Stimulated activated CD8-positive, alpha-beta memory T cell treated with anti-CD3 and anti-CD28 coated beads, Interleukin-15, amount 100 ng/mL, for 24 hours (primary cell): ENCODE measurements around the gene CCL16.
"Not testable (repeated sequence)": the region's sequence is repeated elsewhere in the genome, so short reads cannot be mapped to it uniquely, and the experiment has no call there.

Source experiments
- DNase-seq: peaks from one replicate; pipeline ENCODE4 v3.0.0-alpha.2; 2020; ENCODE audit warnings: low read depth

CCL16 gene

GRCh38 chr17:35981246-35981645, at the start of gene CCL16:
Gene CCL16, minus strand, starts transcription at chr17:35981497. Its CDS starts 77 bp downstream, at chr17:35981420.
- no peak for DNase-seq

- no peak for DNase-seq
Measured at GRCh38 chr17:36030956-36031355, 49.7 kb upstream of the CCL16 start.

GRCh38 chr17:36027761-36028160, 46.5 kb upstream of the CCL16 start:
- no peak for DNase-seq

- no peak for DNase-seq
Measured at GRCh38 chr17:36024106-36024869, 43.0 kb upstream of the CCL16 start.

- no peak for DNase-seq
Measured at GRCh38 chr17:36019423-36019822, 38.1 kb upstream of the CCL16 start.

- no peak for DNase-seq
Measured at GRCh38 chr17:36017799-36018198, 36.5 kb upstream of the CCL16 start, which contains the start of gene CCL23. Gene CCL23, minus strand, starts transcription at chr17:36017972. Its CDS starts 75 bp downstream, at chr17:36017897.

- no peak for DNase-seq
Measured at GRCh38 chr17:36016555-36016954, 35.3 kb upstream of the CCL16 start.

- not testable (repeated sequence) for DNase-seq
Measured at GRCh38 chr17:36015895-36016294, 34.6 kb upstream of the CCL16 start.

- DNase-seq = no peak
Measured at GRCh38 chr17:36014946-36015345, 33.6 kb upstream of the CCL16 start.

- no peak for DNase-seq
Measured at GRCh38 chr17:36011201-36011600, 29.9 kb upstream of the CCL16 start.

- DNase-seq = no peak
Measured at GRCh38 chr17:36008998-36009665, 27.8 kb upstream of the CCL16 start.

GRCh38 chr17:36004594-36005108, 23.4 kb upstream of the CCL16 start:
- DNase-seq = no peak

- no peak for DNase-seq
Measured at GRCh38 chr17:36002631-36003030, 21.3 kb upstream of the CCL16 start.

GRCh38 chr17:36001862-36002603, 20.7 kb upstream of the CCL16 start:
- DNase-seq = no peak

- no peak for DNase-seq
Measured at GRCh38 chr17:36001110-36001771, 19.9 kb upstream of the CCL16 start, which contains the start of gene CCL15. Gene CCL15, minus strand, starts transcription at chr17:36001553. Its CDS starts 61 bp downstream, at chr17:36001492.

- no peak for DNase-seq
Measured at GRCh38 chr17:36000732-36001109, 19.4 kb upstream of the CCL16 start.

- DNase-seq = no peak
Measured at GRCh38 chr17:35998756-35999155, 17.5 kb upstream of the CCL16 start.

GRCh38 chr17:35998018-35998545, 16.8 kb upstream of the CCL16 start:
- DNase-seq = no peak

- not testable (repeated sequence) for DNase-seq
Measured at GRCh38 chr17:35995346-35995745, 14.0 kb upstream of the CCL16 start.

GRCh38 chr17:35991075-35991474, 9.8 kb upstream of the CCL16 start:
- DNase-seq = no peak

GRCh38 chr17:35988164-35988563, 6.9 kb upstream of the CCL16 start:
- no peak for DNase-seq

GRCh38 chr17:35986643-35987042, 5.3 kb upstream of the CCL16 start, which contains the start of gene CCL14:
Gene CCL14, minus strand, starts transcription at chr17:35986729. Its CDS starts 80 bp downstream, at chr17:35986649.
- no peak for DNase-seq
